Muscle layer of colon (tissue), 2 donors: ENCODE results near the gene PALLD.

ENCODE experiments used
- H3K27ac ChIP-seq: one replicate; pipeline ENCODE4 v1.7.0; 2013; ENCODE audit warnings: low read depth, mild to moderate bottlenecking, low read length, moderate library complexity
- H3K27me3 ChIP-seq, 2 donors: one replicate each; pipeline ENCODE4 v1.7.0; 2013; ENCODE audit warnings: low read length in 2 of 2, mild to moderate bottlenecking in 2 of 2; ENCODE audit not compliant: insufficient read depth in 2 of 2, control insufficient read depth in 1 of 2
- H3K36me3 ChIP-seq: one replicate; pipeline ENCODE4 v1.7.0; 2013; ENCODE audit warnings: mild to moderate bottlenecking, low read length; ENCODE audit not compliant: insufficient read depth
- H3K4me1 ChIP-seq: one replicate; pipeline ENCODE4 v1.7.0; 2013; ENCODE audit warnings: mild to moderate bottlenecking, low read length; ENCODE audit not compliant: insufficient read depth
- H3K4me3 ChIP-seq, 2 donors: one replicate each; pipeline ENCODE4 v1.7.0; 2013; ENCODE audit warnings: low read length in 2 of 2, low read depth in 1 of 2, mild to moderate bottlenecking in 1 of 2, moderate library complexity in 1 of 2
- H3K9ac ChIP-seq: one replicate; pipeline ENCODE4 v1.7.0; 2013; ENCODE audit warnings: low read length
- H3K9me3 ChIP-seq: one replicate; pipeline ENCODE4 v1.7.0; 2013; ENCODE audit warnings: mild to moderate bottlenecking, low read length
- donor health status: abdominal sarcoma.
- donor health status: Adenocarcinoma of cecum.

The PALLD gene

GRCh38 chr4:168641811-168642140 lies 144.9 kb downstream of the PALLD start:
- Histone ChIP-seq H3K4me3 (no peak overlapping the region), H3K4me1 (peaks cover 20% of the 10 kb centered on the region), H3K36me3 (no peaks in the 10 kb centered on the region), H3K27ac (no peak overlapping the region), H3K27me3 (no peaks in the 10 kb centered on the region), H3K9me3 (no peaks in the 10 kb centered on the region), H3K9ac (no peak overlapping the region)

GRCh38 chr4:168642591-168642990 lies 145.7 kb downstream of the PALLD start:
- Histone ChIP-seq H3K9ac (no peak overlapping the region), H3K36me3 (no peaks in the 10 kb centered on the region), H3K4me1 (peaks cover 12% of the 10 kb centered on the region), H3K9me3 (no peaks in the 10 kb centered on the region), H3K4me3 (peak overlapping the region in 1 of 2 donors; percentile 2), H3K27ac (peak overlapping the region; percentile 53), H3K27me3 (no peaks in the 10 kb centered on the region)

GRCh38 chr4:168643111-168643795 lies 146.4 kb downstream of the PALLD start:
- Histone ChIP-seq H3K9ac (no peak overlapping the region), H3K4me1 (peaks cover 15% of the 10 kb centered on the region), H3K27me3 (no peaks in the 10 kb centered on the region), H3K4me3 (peak overlapping the region in 1 of 2 donors; percentile 2), H3K9me3 (no peaks in the 10 kb centered on the region), H3K27ac (peak overlapping the region; percentile 53), H3K36me3 (no peaks in the 10 kb centered on the region)

GRCh38 chr4:168643796-168644159 lies 146.9 kb downstream of the PALLD start:
- H3K4me1 ChIP-seq, result peaks cover 15% of the 10 kb centered on the region
- no peak overlapping the region for H3K4me3 ChIP-seq
- no peak overlapping the region for H3K9ac ChIP-seq
- H3K27ac ChIP-seq, result peak overlapping the region; percentile 53
- H3K27me3 ChIP-seq, result no peaks in the 10 kb centered on the region
- H3K9me3 ChIP-seq, result no peaks in the 10 kb centered on the region
- no peaks in the 10 kb centered on the region for H3K36me3 ChIP-seq

- no peak overlapping the region for H3K27ac ChIP-seq
- H3K27me3 ChIP-seq, result no peaks in the 10 kb centered on the region
Measured at GRCh38 chr4:168646001-168646768, 149.3 kb downstream of the PALLD start.

GRCh38 chr4:168647646-168648375 lies 151.0 kb downstream of the PALLD start:
- no peak overlapping the region for H3K4me3 ChIP-seq
- no peaks in the 10 kb centered on the region for H3K36me3 ChIP-seq
- H3K27me3 ChIP-seq, result no peaks in the 10 kb centered on the region
- H3K9ac ChIP-seq, result no peak overlapping the region
- H3K4me1 ChIP-seq, result peaks cover 12% of the 10 kb centered on the region
- no peak overlapping the region for H3K27ac ChIP-seq
- H3K9me3 ChIP-seq, result no peaks in the 10 kb centered on the region

More at GRCh38 chr4:168646001-168646768, 149.3 kb downstream of the PALLD start:
- peaks cover 15% of the 10 kb centered on the region for H3K4me1 ChIP-seq
- no peaks in the 10 kb centered on the region for H3K36me3 ChIP-seq
- no peak overlapping the region for H3K9ac ChIP-seq
- no peaks in the 10 kb centered on the region for H3K9me3 ChIP-seq
- no peak overlapping the region for H3K4me3 ChIP-seq

- Histone ChIP-seq H3K4me3 (no peak overlapping the region), H3K4me1 (peaks cover 6% of the 10 kb centered on the region), H3K27ac (no peak overlapping the region), H3K36me3 (no peaks in the 10 kb centered on the region), H3K27me3 (no peaks in the 10 kb centered on the region), H3K9me3 (no peaks in the 10 kb centered on the region), H3K9ac (no peak overlapping the region)
Measured at GRCh38 chr4:168648494-168648893, 151.6 kb downstream of the PALLD start.

GRCh38 chr4:168648929-168649328 lies 152.1 kb downstream of the PALLD start:
- Histone ChIP-seq H3K27me3 (no peaks in the 10 kb centered on the region), H3K9ac (no peak overlapping the region), H3K27ac (no peak overlapping the region), H3K36me3 (no peaks in the 10 kb centered on the region), H3K4me3 (no peak overlapping the region), H3K9me3 (no peaks in the 10 kb centered on the region), H3K4me1 (peaks cover 3% of the 10 kb centered on the region)

- Histone ChIP-seq H3K9ac (no peak overlapping the region), H3K27me3 (no peaks in the 10 kb centered on the region), H3K9me3 (no peaks in the 10 kb centered on the region), H3K4me1 (peaks cover 3% of the 10 kb centered on the region), H3K4me3 (no peak overlapping the region), H3K27ac (no peak overlapping the region), H3K36me3 (no peaks in the 10 kb centered on the region)
Measured at GRCh38 chr4:168651374-168651773, 154.5 kb downstream of the PALLD start.

GRCh38 chr4:168651864-168652263 lies 155.0 kb downstream of the PALLD start:
- Histone ChIP-seq H3K27me3 (no peaks in the 10 kb centered on the region), H3K27ac (no peak overlapping the region), H3K36me3 (no peaks in the 10 kb centered on the region), H3K9me3 (no peaks in the 10 kb centered on the region), H3K9ac (no peak overlapping the region), H3K4me3 (no peak overlapping the region), H3K4me1 (peaks cover 3% of the 10 kb centered on the region)

GRCh38 chr4:168652755-168653154 lies 155.9 kb downstream of the PALLD start:
- Histone ChIP-seq H3K9me3 (no peaks in the 10 kb centered on the region), H3K27ac (no peak overlapping the region), H3K27me3 (no peaks in the 10 kb centered on the region), H3K4me1 (peaks cover 7% of the 10 kb centered on the region), H3K36me3 (no peaks in the 10 kb centered on the region), H3K9ac (no peak overlapping the region), H3K4me3 (no peak overlapping the region)
